Lower leg skin (tissue), 4 donors: ENCODE measurements around the gene SNCG. TPM values are rescaled to one million over a fixed set of nuclear protein-coding genes. Genes with fewer than 3 reads are reported as not detected.

ENCODE experiments used
- DNase-seq, 2 donors: peaks; one replicate each; pipeline ENCODE4 v3.0.0-alpha.2; 2019; ENCODE audit warnings: low spot score in 2 of 2
- H3K4me3 ChIP-seq: fragments of 200-600 bp; sonication (generic); 2 replicates; pipeline ENCODE4 v1.5.1; 2017; ENCODE audit warnings: mild to moderate bottlenecking, low read depth; ENCODE audit not compliant: poor library complexity, severe bottlenecking
- CTCF ChIP-seq, 3 donors: fragments of 450-650 bp; IDR thresholded peaks; one replicate each; pipeline ENCODE4 v1.5.1; 2016; ENCODE audit warnings: antibody characterized with exemption in 3 of 3, mild to moderate bottlenecking in 3 of 3, moderate library complexity in 2 of 3
- POLR2A ChIP-seq, 2 donors: fragments of 450-650 bp; IDR thresholded peaks; one replicate each; pipeline ENCODE4 v1.6.1; 2016 to 2017; ENCODE audit warnings: antibody characterized with exemption in 2 of 2, mild to moderate bottlenecking in 1 of 2, moderate library complexity in 1 of 2
- whole genome bisulfite sequencing, 2 donors: methylation state at CpG; one replicate each; pipeline ENCODE4 v1.1.5; 2018; 5-methylcytosine and 5-hydroxymethylcytosine counted together
- intact Hi-C: fragments of 100-400 bp; cut with DNase I; formaldehyde crosslinking; loops from one replicate; pipeline ENCODE4 v1.15.0; 2023; ENCODE audit warnings: low total_unique reads
- total RNA-seq, 4 donors: library from RNA; depleted of rRNA; stranded (reverse); fragments of >200 nt; gene quantifications; one replicate each; pipeline ENCODE4 v1.1.0, GENCODE V29; 2016

The SNCG gene
- total RNA-seq, 4 donors from 2014 or later = 26.5 to 62.9 (median 41.1) TPM

DNA sequence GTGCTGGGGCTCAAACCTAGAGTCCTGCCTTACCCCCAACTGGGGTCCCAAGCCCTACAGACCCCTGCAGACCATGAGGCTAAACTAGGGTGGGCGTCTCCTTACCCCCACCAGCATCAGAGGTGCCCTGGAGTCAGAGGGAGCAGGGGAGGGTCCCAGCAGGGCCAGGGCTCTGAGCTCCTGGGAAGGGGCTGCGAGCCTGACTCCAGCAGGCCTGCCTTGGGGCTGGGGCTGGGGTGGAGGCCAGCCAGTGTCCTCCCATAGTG is 1.3 kb downstream of the SNCG start:
- TF ChIP-seq POLR2A (IDR thresholded peaks at IDR 0.05) (no peak), CTCF (IDR thresholded peaks at IDR 0.05) (no peak)
- intact Hi-C loops = no loop called here
- no peak overlapping the region for H3K4me3 ChIP-seq
- peak in 1 of 2 donors; percentile 84 for DNase-seq
- WGBS, 2 donors = 80 to 82% methylated on average over 1 to 2 of the region's 2 CpGs

- DNase-seq = peak in 1 of 2 donors; percentile 87
- no peak overlapping the region for H3K4me3 ChIP-seq
Observed at GRCh38 chr10:86960003-86960862, 1.8 kb downstream of the SNCG start.

DNA sequence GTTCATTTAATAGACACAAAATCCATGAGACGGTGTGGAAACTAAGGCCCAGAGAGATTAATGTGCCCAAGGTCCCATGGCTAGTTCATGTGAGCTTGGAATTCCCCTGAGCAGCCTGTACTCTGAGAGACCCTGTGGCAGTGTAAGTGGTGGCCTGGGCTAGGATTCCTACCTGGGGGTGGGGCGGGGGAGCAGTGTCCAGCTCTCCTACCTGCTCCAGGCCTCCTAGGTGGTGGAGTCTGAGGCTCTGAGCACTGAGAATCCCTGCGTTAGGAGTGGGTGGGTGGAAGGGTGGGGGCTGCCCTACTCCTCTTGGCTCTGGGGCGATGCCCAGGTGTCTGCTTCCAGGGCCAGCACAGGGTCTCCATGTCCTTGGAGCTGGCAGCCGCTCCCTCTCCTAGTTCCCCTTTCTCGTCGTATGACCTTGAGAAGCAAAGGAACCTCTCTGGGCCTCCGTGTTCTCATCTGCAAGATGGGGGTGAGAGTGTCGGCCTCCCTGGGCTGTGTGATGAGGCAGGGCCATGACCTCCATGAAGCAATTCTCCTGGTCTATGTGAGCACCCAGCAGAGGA is 2.5 kb downstream of the SNCG start:
- intact Hi-C loops = no loop called here
- no peak overlapping the region for H3K4me3 ChIP-seq
- peak in 1 of 2 donors; percentile 78 for DNase-seq
- TF ChIP-seq POLR2A (IDR thresholded peaks at IDR 0.05) = no peak
- TF ChIP-seq CTCF (IDR thresholded peaks at IDR 0.05) = no peak
- WGBS, 2 donors = 83 to 86% methylated on average over 9 of the region's 9 CpGs

More at GRCh38 chr10:86960003-86960862, 1.8 kb downstream of the SNCG start:
- TF ChIP-seq CTCF (IDR thresholded peaks at IDR 0.05) (peak in 1 of 3 donors; percentile 55), POLR2A (IDR thresholded peaks at IDR 0.05) (no peak)
- WGBS, 2 donors = 55 to 69% methylated on average over 28 to 37 of the region's 37 CpGs
- intact Hi-C loops = no loop called here

GRCh38 chr10:86961481-86962091 is 3.2 kb downstream of the SNCG start:
- TF ChIP-seq POLR2A (IDR thresholded peaks at IDR 0.05) (no peak), CTCF (IDR thresholded peaks at IDR 0.05) (no peak)
- WGBS, 2 donors = 79 to 88% methylated on average over 8 to 12 of the region's 12 CpGs
- peak in 1 of 2 donors; percentile 82 for DNase-seq
- H3K4me3 ChIP-seq = no peak overlapping the region
- intact Hi-C loops = no loop called here

GRCh38 chr10:86962136-86962980 is 4.0 kb downstream of the SNCG start:
- WGBS, 2 donors = 76 to 93% methylated on average over 5 to 6 of the region's 7 CpGs
- peak in 1 of 2 donors; percentile 70 for DNase-seq
- TF ChIP-seq POLR2A (IDR thresholded peaks at IDR 0.05) = no peak
- TF ChIP-seq CTCF (IDR thresholded peaks at IDR 0.05) = no peak
- intact Hi-C loops = no loop called here
- H3K4me3 ChIP-seq = no peak overlapping the region
